ENCODE results near the gene NDUFAF7. TPM values are rescaled to one million over a fixed set of nuclear protein-coding genes. Genes with fewer than 3 reads are reported as not detected.

Gene NDUFAF7
- total RNA-seq, 1 donor from 2014 or later: 23.1 TPM

GRCh38 chr2:37268111-37268510 is 36.7 kb downstream of the NDUFAF7 start:
- Histone ChIP-seq H4K20me1 (ENCODE audit: insufficient read depth, low read length) (peaks cover 8% of the 10 kb centered on the region), H3K79me2 (ENCODE audit: insufficient read depth, low read length) (no peaks in the 10 kb centered on the region), H2AFZ (ENCODE audit: low read depth, low read length) (no peak overlapping the region), H3K9me3 (ENCODE audit: insufficient read depth, low read depth, low read length) (no peaks in the 10 kb centered on the region), H3K27me3 (ENCODE audit: insufficient read depth, low read length) (no peaks in the 10 kb centered on the region), H3K27ac (ENCODE audit: low read depth, low read length) (no peak overlapping the region), H3K4me1 (ENCODE audit: insufficient read depth, low read length) (no peaks in the 10 kb centered on the region), H3K4me3 (ENCODE audit: insufficient read depth, low read depth, low read length) (no peak overlapping the region), H3K36me3 (ENCODE audit: insufficient read depth, low read length) (peaks cover 43% of the 10 kb centered on the region), H3K4me2 (ENCODE audit: low read length) (no peak overlapping the region), H3K9ac (ENCODE audit: low read length) (no peak overlapping the region)
- Mint-ChIP-seq H3K4me1 (ENCODE audit: low read depth, unreplicated experiment) (peaks cover 13% of the 10 kb centered on the region), H3K9me3 (ENCODE audit: unreplicated experiment) (no peaks in the 10 kb centered on the region), H3K4me3 (ENCODE audit: unreplicated experiment) (no peak overlapping the region), H3K36me3 (ENCODE audit: low read depth, unreplicated experiment) (peaks cover 9% of the 10 kb centered on the region), H3K27me3 (ENCODE audit: low read depth, unreplicated experiment) (no peaks in the 10 kb centered on the region), H3K27ac (ENCODE audit: unreplicated experiment) (no peak overlapping the region)
- DNase-seq (ENCODE audit: low read depth): no peak
- TF ChIP-seq EZH2 (IDR thresholded peaks at IDR 0.05; ENCODE audit: insufficient read depth, low read length): no peak
- TF ChIP-seq CTCF (IDR thresholded peaks at IDR 0.05; ENCODE audit: insufficient read depth, low read depth, low read length): no peak
- FAIRE-seq: no peak

- no peak overlapping the region for H3K9ac ChIP-seq (ENCODE audit: low read length)
- Mint-ChIP-seq H3K27me3 (ENCODE audit: low read depth, unreplicated experiment) (no peaks in the 10 kb centered on the region), H3K4me3 (ENCODE audit: unreplicated experiment) (no peak overlapping the region), H3K36me3 (ENCODE audit: low read depth, unreplicated experiment) (peaks cover 10% of the 10 kb centered on the region), H3K9me3 (ENCODE audit: unreplicated experiment) (no peaks in the 10 kb centered on the region), H3K4me1 (ENCODE audit: low read depth, unreplicated experiment) (no peaks in the 10 kb centered on the region), H3K27ac (ENCODE audit: unreplicated experiment) (no peak overlapping the region)
- no peak for DNase-seq (ENCODE audit: low read depth)
- H3K27me3 ChIP-seq (ENCODE audit: insufficient read depth, low read length): no peaks in the 10 kb centered on the region
- TF ChIP-seq CTCF (IDR thresholded peaks at IDR 0.05; ENCODE audit: insufficient read depth, low read depth, low read length) (no peak), EZH2 (IDR thresholded peaks at IDR 0.05; ENCODE audit: insufficient read depth, low read length) (no peak)
- no peak overlapping the region for H3K27ac ChIP-seq (ENCODE audit: low read depth, low read length)
- no peak overlapping the region for H2AFZ ChIP-seq (ENCODE audit: low read depth, low read length)
- H3K9me3 ChIP-seq (ENCODE audit: insufficient read depth, low read depth, low read length): no peaks in the 10 kb centered on the region
- no peaks in the 10 kb centered on the region for H3K4me1 ChIP-seq (ENCODE audit: insufficient read depth, low read length)
- no peaks in the 10 kb centered on the region for H3K79me2 ChIP-seq (ENCODE audit: insufficient read depth, low read length)
- no peak overlapping the region for H3K4me2 ChIP-seq (ENCODE audit: low read length)
- FAIRE-seq: no peak
- no peak overlapping the region for H3K4me3 ChIP-seq (ENCODE audit: insufficient read depth, low read depth, low read length)
- H3K36me3 ChIP-seq (ENCODE audit: insufficient read depth, low read length): peaks cover 43% of the 10 kb centered on the region
- H4K20me1 ChIP-seq (ENCODE audit: insufficient read depth, low read length): peaks cover 8% of the 10 kb centered on the region
Measured at GRCh38 chr2:37271376-37272067, 40.1 kb downstream of the NDUFAF7 start.

- Mint-ChIP-seq H3K36me3 (ENCODE audit: low read depth, unreplicated experiment) (peaks cover 4% of the 10 kb centered on the region), H3K9me3 (ENCODE audit: unreplicated experiment) (no peaks in the 10 kb centered on the region), H3K27ac (ENCODE audit: unreplicated experiment) (no peak overlapping the region), H3K4me1 (ENCODE audit: low read depth, unreplicated experiment) (no peaks in the 10 kb centered on the region), H3K4me3 (ENCODE audit: unreplicated experiment) (no peak overlapping the region), H3K27me3 (ENCODE audit: low read depth, unreplicated experiment) (no peaks in the 10 kb centered on the region)
- H3K27ac ChIP-seq (ENCODE audit: low read depth, low read length): no peak overlapping the region
- H2AFZ ChIP-seq (ENCODE audit: low read depth, low read length): no peak overlapping the region
- H4K20me1 ChIP-seq (ENCODE audit: insufficient read depth, low read length): no peaks in the 10 kb centered on the region
- H3K4me3 ChIP-seq (ENCODE audit: insufficient read depth, low read depth, low read length): no peak overlapping the region
- no peak overlapping the region for H3K4me2 ChIP-seq (ENCODE audit: low read length)
- no peak for DNase-seq (ENCODE audit: low read depth)
- H3K9ac ChIP-seq (ENCODE audit: low read length): no peak overlapping the region
- FAIRE-seq: no peak
- no peaks in the 10 kb centered on the region for H3K27me3 ChIP-seq (ENCODE audit: insufficient read depth, low read length)
- H3K4me1 ChIP-seq (ENCODE audit: insufficient read depth, low read length): no peaks in the 10 kb centered on the region
- no peaks in the 10 kb centered on the region for H3K79me2 ChIP-seq (ENCODE audit: insufficient read depth, low read length)
- peaks cover 34% of the 10 kb centered on the region for H3K36me3 ChIP-seq (ENCODE audit: insufficient read depth, low read length)
- no peak for TF ChIP-seq EZH2 (IDR thresholded peaks at IDR 0.05; ENCODE audit: insufficient read depth, low read length)
- TF ChIP-seq CTCF (IDR thresholded peaks at IDR 0.05; ENCODE audit: insufficient read depth, low read depth, low read length): no peak
- H3K9me3 ChIP-seq (ENCODE audit: insufficient read depth, low read depth, low read length): no peaks in the 10 kb centered on the region
Measured at GRCh38 chr2:37274359-37274965, 43.0 kb downstream of the NDUFAF7 start.

Data from astrocyte (in vitro differentiated cells and primary cell).